ENCODE data around the gene AUTS2.

AUTS2 gene

DNA sequence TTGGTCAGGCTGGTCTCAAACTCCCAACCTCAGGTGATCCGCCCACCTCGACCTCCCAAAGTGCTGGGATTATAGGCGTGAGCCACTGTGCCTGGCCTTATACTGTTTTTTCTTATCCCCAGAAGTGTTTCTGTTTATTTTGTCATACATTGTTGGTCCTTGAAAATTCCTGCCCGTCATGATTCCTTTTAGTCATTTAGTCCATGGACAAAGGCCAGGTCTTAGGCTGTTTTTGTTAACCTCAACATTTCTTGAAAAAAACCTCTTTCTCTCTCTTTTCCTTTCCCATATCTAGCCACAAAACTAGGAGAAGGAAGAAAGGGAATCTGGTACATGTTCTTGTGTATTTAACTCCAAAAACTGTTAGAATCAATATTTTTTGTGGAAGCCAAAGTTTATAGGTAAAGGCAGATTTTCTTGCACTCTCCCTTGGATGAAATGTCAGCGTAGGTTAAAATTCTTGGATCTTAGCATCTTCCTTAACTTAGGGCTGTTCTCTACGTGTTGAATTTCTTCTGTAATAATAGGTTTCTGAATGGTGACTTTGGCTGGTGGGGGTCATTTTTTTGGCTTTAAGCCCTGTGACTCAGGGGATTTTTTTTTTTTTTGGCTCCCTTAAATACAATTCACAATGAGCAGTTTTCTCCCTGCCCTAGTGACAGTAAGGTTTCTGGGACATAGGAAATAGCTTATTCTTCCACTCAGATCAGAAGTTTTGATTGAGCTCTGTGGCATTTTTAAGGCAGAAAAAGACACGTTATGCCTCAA is 500.8 kb downstream of the AUTS2 start:
- DNase-seq, result no peak

GRCh38 chr7:70104243-70104642 is 506.0 kb downstream of the AUTS2 start:
- DNase-seq, result no peak

DNA sequence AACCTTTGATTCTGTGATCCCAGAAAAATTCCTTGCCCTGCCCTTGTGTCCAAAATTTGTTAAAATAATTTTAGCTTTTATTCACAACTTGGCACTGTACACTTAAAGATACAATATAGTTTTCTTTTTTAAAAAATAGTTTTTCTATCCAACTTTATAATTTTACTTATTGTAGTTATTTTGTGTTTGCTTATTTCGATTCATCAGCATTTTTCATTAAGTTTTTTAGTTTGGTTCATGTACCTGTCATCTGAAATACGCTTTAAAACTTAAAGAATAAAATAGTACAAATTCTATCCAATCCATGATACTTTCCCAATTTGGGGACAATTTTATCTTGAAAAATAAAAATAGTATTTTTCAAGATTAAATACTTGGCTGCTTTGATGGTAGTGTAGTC is 514.8 kb downstream of the AUTS2 start:
- no peak for DNase-seq

DNA sequence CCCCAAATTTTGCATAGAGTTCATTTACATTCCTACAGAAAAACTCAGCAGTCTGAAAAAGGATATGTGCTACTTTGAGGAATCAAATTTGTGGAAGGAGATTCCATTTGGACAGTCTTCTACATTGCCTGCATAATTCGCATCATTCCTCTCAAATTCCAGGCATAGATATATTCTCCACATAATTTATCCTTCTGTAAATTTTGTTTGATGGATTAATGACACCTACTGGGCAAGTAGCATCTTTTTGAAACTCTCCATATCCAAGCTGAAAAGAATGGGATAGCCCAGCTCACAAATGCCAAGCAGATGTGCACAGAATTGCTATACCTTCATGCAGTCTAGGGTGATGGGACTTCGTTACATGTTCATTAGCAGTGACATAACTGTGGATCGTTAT is 515.3 kb downstream of the AUTS2 start:
- DNase-seq, result no peak

DNA sequence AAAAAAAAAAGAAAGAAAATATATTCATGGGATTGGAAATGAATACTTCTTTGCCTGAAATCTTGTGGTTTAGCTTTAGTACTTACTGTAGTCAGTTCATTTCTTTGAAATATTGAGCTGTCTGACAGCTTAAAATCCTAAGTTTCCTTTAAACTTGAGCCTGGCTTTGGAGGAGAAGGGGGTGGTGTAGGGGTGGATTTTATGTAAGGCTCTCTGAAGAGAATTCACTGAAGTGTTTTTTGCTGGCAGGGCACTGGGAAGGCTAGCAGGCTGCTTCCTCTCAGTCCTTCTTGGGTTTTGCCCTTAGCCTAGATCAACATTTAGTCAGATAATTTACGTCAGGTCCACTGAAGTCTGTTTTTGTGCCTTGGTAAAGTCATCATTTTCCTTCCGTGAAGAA is 516.5 kb downstream of the AUTS2 start:
- no peak for DNase-seq

GRCh38 chr7:70116244-70116643 is 518.0 kb downstream of the AUTS2 start:
- no peak for DNase-seq

- no peak for DNase-seq
These were observed 518.6 kb downstream of the AUTS2 start for GRCh38 chr7:70116867-70117266.

- no peak for DNase-seq
These were observed 522.6 kb downstream of the AUTS2 start for GRCh38 chr7:70120851-70121250.

DNA sequence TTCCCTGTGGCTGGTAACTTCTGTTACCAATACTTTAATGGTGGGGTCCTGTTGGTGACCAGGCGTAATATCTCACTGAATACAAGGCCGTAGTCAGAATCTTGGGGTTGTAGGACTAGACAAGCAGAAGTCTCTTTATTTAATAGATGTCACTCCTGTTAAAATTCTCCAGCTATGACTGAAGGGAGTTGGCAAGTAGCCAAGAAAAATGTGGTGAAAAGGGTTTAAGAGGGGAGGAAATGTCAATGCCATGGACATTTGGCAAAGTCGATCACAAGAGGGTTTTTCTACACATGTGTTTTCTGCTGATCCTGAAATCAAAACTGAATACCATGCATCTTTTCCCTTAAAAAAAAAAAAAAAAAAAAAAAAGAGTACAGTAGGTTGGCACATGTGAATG is 533.5 kb downstream of the AUTS2 start:
- no peak for DNase-seq

DNA sequence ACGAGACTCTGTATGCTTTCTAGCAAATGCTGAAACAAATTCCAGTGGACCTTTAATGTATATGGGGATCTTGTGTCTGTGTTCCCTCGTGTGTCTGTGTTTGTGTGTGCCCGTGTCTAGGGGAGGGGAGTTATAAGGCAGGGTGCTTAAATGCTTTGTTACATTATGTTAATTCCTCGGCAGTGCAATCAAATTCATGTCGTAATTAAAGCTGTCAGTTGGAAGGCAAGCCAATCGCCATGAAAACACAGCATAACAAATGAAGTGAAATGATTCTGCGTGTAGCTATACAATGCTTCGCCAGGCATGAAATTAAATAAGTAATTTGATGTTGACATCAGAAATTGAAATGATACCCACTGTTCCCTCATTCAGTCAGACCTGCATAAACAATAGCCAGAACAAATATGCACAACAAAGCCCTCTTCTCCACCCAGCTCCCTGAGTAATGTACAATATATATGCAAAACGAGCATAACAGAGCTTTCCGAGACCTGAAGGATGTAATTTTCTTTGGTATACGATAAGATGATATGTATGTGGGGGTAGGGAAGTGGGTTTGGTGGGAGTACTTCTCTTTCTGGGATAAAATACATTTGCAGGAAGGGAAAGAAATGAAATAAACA is 534.1 kb downstream of the AUTS2 start:
- no peak for DNase-seq

- DNase-seq, result no peak
These were observed 534.8 kb downstream of the AUTS2 start for GRCh38 chr7:70132852-70133690.

GRCh38 chr7:70134029-70134770 is 535.9 kb downstream of the AUTS2 start:
- no peak for DNase-seq

GRCh38 chr7:70135656-70136055 is 537.4 kb downstream of the AUTS2 start:
- DNase-seq, result no peak

DNA sequence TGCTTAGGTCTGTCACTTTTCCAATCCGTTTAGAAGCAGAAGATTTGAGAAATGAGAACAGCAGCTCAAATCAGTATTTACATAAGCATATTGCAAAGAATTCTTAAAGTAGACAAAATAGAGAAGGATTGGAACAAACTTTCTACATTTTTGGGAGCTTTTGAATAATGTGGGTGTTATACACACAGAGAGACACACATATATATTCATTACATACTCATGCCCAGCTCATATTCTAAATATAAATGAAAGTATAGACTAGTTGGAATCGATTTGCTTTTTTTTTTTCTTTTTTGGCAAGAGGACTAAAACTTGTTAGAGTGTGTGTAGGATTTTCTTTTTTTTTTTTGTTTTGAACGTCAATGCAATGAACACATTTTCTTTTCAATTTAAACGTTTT is 538.9 kb downstream of the AUTS2 start:
- DNase-seq, result no peak

DNA sequence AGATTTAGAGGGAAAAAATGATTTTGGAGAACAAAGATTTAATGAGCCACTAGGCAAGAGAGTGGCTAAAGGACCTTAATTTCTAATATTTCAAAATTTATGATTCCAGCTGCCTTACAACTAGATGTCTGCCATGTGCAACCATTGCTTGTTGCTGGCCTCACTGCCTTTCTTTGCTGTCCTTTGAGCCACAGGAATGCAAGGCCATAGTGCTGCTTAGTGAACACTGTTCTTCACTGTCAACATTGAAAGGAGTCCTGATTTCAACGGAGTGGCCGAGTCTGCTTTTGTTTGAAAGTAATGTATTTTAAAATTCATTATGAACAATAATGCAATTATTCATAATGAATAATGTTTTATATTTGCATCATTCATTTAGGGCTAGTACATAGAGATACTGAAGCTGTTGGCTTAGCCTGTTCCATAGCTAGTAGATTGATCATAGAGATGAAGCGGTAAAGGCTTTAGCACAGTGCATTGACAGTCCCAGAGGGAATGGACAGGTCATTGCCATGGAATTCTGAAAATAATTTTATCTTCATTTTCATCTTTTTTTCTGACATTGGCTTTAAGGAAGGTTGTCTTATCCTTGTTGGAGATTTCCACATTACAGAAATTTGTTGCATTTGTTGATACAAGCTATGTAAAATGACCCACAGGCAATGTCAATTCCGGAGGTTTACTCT is 544.1 kb downstream of the AUTS2 start:
- DNase-seq, result no peak

DNA sequence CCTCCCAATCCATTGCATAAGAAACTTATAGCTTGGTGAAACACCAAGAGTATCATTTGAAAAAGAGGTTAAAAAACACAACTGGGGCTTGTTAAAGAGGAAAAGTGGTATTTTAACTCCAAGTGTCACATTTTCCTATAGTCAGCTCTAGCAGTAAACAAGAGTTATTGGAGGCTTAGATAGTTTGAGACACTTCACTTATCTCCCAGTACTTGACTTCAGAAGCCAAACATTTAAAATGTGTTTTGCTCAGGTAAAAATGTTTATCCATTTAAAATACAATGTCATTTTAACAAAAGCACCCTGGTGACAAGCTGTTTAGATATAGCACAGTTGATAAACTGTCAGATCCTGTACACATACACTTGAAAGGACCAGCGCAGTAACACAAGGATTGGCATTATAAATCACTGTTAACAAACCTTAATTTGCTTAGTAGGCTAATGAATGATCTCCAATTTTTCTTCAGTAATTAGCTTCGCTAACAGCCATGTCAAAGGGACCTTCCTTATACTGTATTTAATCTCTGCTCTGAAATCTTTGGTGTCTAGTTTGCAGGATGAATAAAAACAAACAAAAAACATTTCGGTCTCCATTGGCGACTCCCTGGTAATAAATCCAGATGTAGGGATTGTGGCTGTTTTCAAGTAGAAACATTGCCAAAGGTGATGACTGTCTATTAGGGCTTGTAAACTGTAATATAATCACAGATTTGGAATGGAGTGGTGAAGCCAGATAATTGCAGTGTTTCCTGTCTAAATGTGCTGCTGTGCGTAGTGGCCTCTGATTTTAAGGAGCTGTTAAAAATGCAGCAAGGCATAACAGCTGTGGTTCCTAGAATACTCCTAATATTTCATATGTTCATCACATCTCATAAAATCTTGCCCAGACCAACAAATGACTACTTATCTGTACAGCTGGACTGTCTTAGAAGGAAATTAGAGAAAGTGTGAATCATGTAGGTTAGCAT is 545.1 kb downstream of the AUTS2 start:
- no peak for DNase-seq

- DNase-seq, result no peak
These were observed 550.7 kb downstream of the AUTS2 start for GRCh38 chr7:70148997-70149396.

- no peak for DNase-seq
These were observed 554.0 kb downstream of the AUTS2 start for GRCh38 chr7:70152313-70152712.

- DNase-seq, result no peak
These were observed 555.7 kb downstream of the AUTS2 start for GRCh38 chr7:70153933-70154332.

GRCh38 chr7:70154521-70155180 is 556.4 kb downstream of the AUTS2 start:
- no peak for DNase-seq

- no peak for DNase-seq
These were observed 557.8 kb downstream of the AUTS2 start for GRCh38 chr7:70156057-70156456.
